ENCODE results near the gene VIL1.

GRCh38 chr2:218447072-218447471 lies 28.1 kb downstream of the VIL1 start:
- no peak for TF ChIP-seq ZBTB20 (CRISPR knock-in tag; IDR thresholded peaks at IDR 0.05; ENCODE audit: borderline replicate concordance, low read depth)
- TF ChIP-seq CTCF (CRISPR knock-in tag; IDR thresholded peaks at IDR 0.05), result no peak
- no peak for TF ChIP-seq ZXDC (CRISPR knock-in tag; IDR thresholded peaks at IDR 0.05)
- TF ChIP-seq ESRRA (CRISPR knock-in tag; IDR thresholded peaks at IDR 0.05; ENCODE audit: low read depth), result no peak
- TF ChIP-seq ZNF431 (CRISPR knock-in tag; IDR thresholded peaks at IDR 0.05; ENCODE audit: borderline replicate concordance, low read depth), result no peak
- no peak for TF ChIP-seq GATAD1 (CRISPR knock-in tag; IDR thresholded peaks at IDR 0.05)
- no peak for TF ChIP-seq MTA3 (CRISPR knock-in tag; IDR thresholded peaks at IDR 0.05)
- TF ChIP-seq PBX3 (CRISPR knock-in tag; IDR thresholded peaks at IDR 0.05; ENCODE audit: borderline replicate concordance), result no peak
- TF ChIP-seq EZH2 (conservative IDR thresholded peaks at IDR 0.05; ENCODE audit: low read depth, low read length), result no peak
- TF ChIP-seq ZBTB3 (CRISPR knock-in tag; IDR thresholded peaks at IDR 0.05; ENCODE audit: borderline replicate concordance, low read depth), result no peak
- TF ChIP-seq CENPT (CRISPR knock-in tag; IDR thresholded peaks at IDR 0.05; ENCODE audit: low read depth), result no peak

Data from HepG2 (cell line).